PC-3 (cell line): Measurements from ENCODE around the gene HARS2.

Source experiments
- EZH2 ChIP-seq: fragments of 300-600 bp; sonication (generic); IDR thresholded peaks from one replicate; pipeline ENCODE4 v1.6.1; 2017; ENCODE audit warnings: antibody characterized with exemption, mild to moderate bottlenecking, low read length; ENCODE audit not compliant: unreplicated experiment
- EZH2phosphoT487 ChIP-seq: fragments of 300-600 bp; sonication (generic); IDR thresholded peaks from 2 replicates; pipeline ENCODE4 v1.6.1; 2018; ENCODE audit warnings: mild to moderate bottlenecking, antibody characterized with exemption, low read length, borderline replicate concordance
- TF ChIP-seq, protein P1 (sequence below): fragments of 300-600 bp; sonication (generic); conservative IDR thresholded peaks from 2 replicates; pipeline ENCODE4 v1.5.1; 2017; ENCODE audit warnings: antibody characterized with exemption, low read depth, mild to moderate bottlenecking, low read length

DNA sequence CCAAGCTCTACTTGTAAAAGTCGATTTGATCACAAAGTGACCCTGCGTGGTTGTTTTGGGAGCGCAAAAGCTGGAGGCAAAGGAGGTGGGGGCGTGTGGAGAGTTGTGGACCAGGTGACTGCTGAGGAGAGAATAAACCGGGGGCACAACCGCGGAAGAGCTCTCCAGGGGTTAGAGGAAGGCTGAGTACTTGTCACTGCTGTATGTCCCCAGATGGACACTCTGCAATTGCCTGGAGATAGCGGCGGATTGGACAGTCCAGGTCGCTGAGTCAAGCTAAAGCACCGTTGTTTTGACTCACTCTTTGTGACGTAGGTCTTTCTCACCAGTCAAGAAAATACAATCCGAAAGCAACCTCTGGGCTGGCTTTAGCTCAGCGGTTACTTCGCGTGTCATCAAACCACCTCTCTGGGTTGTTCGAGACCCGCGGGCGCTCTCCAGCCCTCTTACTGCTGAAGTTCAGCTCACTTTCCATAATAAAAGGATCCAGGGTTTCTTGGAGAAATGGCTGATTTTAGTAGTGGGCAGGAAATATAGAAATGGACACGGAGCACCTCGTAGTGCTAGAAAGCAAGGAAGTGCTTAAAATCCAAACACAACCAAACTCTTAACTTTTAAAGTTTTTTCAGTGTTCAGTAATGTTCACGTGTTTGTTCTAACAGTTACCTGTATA, 34.7 kb downstream of the HARS2 start:
- TF ChIP-seq, protein P1, sequence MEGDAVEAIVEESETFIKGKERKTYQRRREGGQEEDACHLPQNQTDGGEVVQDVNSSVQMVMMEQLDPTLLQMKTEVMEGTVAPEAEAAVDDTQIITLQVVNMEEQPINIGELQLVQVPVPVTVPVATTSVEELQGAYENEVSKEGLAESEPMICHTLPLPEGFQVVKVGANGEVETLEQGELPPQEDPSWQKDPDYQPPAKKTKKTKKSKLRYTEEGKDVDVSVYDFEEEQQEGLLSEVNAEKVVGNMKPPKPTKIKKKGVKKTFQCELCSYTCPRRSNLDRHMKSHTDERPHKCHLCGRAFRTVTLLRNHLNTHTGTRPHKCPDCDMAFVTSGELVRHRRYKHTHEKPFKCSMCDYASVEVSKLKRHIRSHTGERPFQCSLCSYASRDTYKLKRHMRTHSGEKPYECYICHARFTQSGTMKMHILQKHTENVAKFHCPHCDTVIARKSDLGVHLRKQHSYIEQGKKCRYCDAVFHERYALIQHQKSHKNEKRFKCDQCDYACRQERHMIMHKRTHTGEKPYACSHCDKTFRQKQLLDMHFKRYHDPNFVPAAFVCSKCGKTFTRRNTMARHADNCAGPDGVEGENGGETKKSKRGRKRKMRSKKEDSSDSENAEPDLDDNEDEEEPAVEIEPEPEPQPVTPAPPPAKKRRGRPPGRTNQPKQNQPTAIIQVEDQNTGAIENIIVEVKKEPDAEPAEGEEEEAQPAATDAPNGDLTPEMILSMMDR: no peak
- no peak for TF ChIP-seq EZH2
- no peak for TF ChIP-seq EZH2phosphoT487
